Measurements from ENCODE around the gene S1PR3. TPM values are rescaled to one million over a fixed set of nuclear protein-coding genes. Genes with fewer than 3 reads are reported as not detected.

Gene S1PR3
- polyA plus RNA-seq, 2 of the 4 experiments (the other 2 are of a cell fraction), result 26.4 to 33.7 TPM

DNA sequence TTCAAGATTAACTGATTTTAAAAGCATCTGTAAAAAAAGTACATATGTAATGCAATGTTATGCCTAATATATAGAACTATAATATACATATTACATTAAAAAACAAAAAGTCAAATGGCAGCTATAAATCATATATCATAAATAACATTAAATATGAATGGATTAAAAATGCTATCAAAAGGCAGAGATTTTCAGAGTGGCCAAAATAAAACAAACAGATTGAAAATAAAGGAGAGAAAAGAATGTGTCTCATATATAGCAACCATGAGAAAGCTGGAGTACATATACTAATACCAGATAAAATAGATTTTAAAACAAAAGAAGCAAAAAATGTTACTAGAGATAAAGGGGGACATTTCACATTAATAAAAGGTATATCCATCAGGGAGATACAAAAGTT, 38.5 kb downstream of the S1PR3 start (continued):
- TF ChIP-seq SREBF2 (IDR thresholded peaks at IDR 0.05) (no peak), ZNF302 (CRISPR knock-in tag; IDR thresholded peaks at IDR 0.05) (no peak), ESRRA (IDR thresholded peaks at IDR 0.05; ENCODE audit: borderline replicate concordance, low read length) (no peak)
- TF ChIP-seq, protein P1, sequence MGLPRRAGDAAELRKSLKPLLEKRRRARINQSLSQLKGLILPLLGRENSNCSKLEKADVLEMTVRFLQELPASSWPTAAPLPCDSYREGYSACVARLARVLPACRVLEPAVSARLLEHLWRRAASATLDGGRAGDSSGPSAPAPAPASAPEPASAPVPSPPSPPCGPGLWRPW (IDR thresholded peaks at IDR 0.05), result no peak

GRCh38 chr9:89032173-89032572, 40.9 kb downstream of the S1PR3 start:
- ChIA-PET CTCF (interaction anchor here (1.4 to 1.5 kb wide), 2 partner anchors 10 to 31 kb away, joined by 3 to 5 read pairs; no protein-coding TSS in a partner anchor), POLR2A (no interaction called here)
- ATAC-seq (no peak), FAIRE-seq (no peak), DNase-seq (ENCODE audit: low read depth in 1 of 2, low spot score in 1 of 2) (no peak)
- no peak overlapping the region for H3K27ac ChIP-seq
- H3K4me2 ChIP-seq, result no peak overlapping the region
- no peak overlapping the region for H3K4me3 ChIP-seq
- TF ChIP-seq CBX2 (IDR thresholded peaks at IDR 0.05; ENCODE audit: borderline replicate concordance, low read depth) (no peak), JUNB (IDR thresholded peaks at IDR 0.05) (no peak), CHD2 (IDR thresholded peaks at IDR 0.05; ENCODE audit: low read length, partially characterized antibody) (no peak), RFX5 (IDR thresholded peaks at IDR 0.05) (no peak), TFCP2L1 (CRISPR knock-in tag; IDR thresholded peaks at IDR 0.05) (no peak), JUN (IDR thresholded peaks at IDR 0.05) (no peak), HDAC2 (IDR thresholded peaks at IDR 0.05) (no peak), ZC3H11A (IDR thresholded peaks at IDR 0.05) (no peak), POLR2A (IDR thresholded peaks at IDR 0.05; ENCODE audit: low read length) (no peak), RCOR1 (IDR thresholded peaks at IDR 0.05; ENCODE audit: low read depth, low read length) (no peak), MAZ (IDR thresholded peaks at IDR 0.05; ENCODE audit: borderline replicate concordance, low read depth, low read length) (no peak), ZSCAN20 (CRISPR knock-in tag; IDR thresholded peaks at IDR 0.05) (no peak), CHD4 (IDR thresholded peaks at IDR 0.05; ENCODE audit: borderline replicate concordance) (no peak), HOXB13 (CRISPR knock-in tag; IDR thresholded peaks at IDR 0.05; ENCODE audit: low read depth) (no peak), NFE2L2 (conservative IDR thresholded peaks at IDR 0.05; ENCODE audit: low read length) (no peak), ESRRA (IDR thresholded peaks at IDR 0.05; ENCODE audit: borderline replicate concordance, low read length) (no peak), CEBPB (IDR thresholded peaks at IDR 0.05) (no peak), MYC (IDR thresholded peaks at IDR 0.05; ENCODE audit: borderline replicate concordance, low read length) (no peak), MAFK (IDR thresholded peaks at IDR 0.05; ENCODE audit: partially characterized antibody) (no peak)
- TF ChIP-seq, protein P1 (IDR thresholded peaks at IDR 0.05), result no peak
- peaks cover 29% of the 10 kb centered on the region for H3K9me3 ChIP-seq
- WGBS (ENCODE audit: missing lambda C conversion rate), result 28% methylated on average over 5 of the region's 5 CpGs
- H3K4me1 ChIP-seq, result no peaks in the 10 kb centered on the region

DNA sequence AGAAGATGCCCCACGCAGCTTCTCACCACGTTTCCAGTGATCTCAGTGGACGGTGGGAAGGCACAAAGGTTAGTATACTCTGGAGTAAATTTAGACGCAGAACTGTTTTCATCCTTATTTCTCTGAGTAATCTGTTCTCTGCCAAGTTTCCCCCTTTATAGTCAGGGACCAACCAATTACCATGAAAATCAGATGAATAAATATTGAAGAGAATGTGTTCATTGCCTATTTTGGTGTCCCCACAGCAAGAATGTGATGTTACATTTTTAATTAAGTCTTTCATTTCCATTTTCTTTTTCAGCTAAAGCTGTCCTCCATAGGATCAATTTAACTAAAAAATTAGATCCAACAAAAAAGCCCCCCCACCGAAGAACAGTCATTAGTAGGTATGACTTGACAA, 41.4 kb downstream of the S1PR3 start:
- H3K4me3 ChIP-seq, result no peak overlapping the region
- H3K9me3 ChIP-seq, result peaks cover 29% of the 10 kb centered on the region
- H3K27ac ChIP-seq, result no peak overlapping the region
- WGBS (ENCODE audit: missing lambda C conversion rate), result 27% methylated on average over 5 of the region's 5 CpGs
- ATAC-seq (no peak), FAIRE-seq (no peak), DNase-seq (ENCODE audit: low read depth in 1 of 2, low spot score in 1 of 2) (no peak)
- TF ChIP-seq KDM1A (IDR thresholded peaks at IDR 0.05; ENCODE audit: low read depth) (no peak), RAD21 (conservative IDR thresholded peaks at IDR 0.05 in 1 of 2, IDR thresholded peaks at IDR 0.05 in 1 of 2) (no peak), ATOH8 (CRISPR knock-in tag; IDR thresholded peaks at IDR 0.05; ENCODE audit: low read depth) (no peak), FOSL2 (IDR thresholded peaks at IDR 0.05) (no peak), FOSL2 (CRISPR knock-in tag; IDR thresholded peaks at IDR 0.05) (no peak), PHF8 (IDR thresholded peaks at IDR 0.05; ENCODE audit: borderline replicate concordance, low read depth) (no peak), HEYL (CRISPR knock-in tag; IDR thresholded peaks at IDR 0.05) (no peak), KDM5A (IDR thresholded peaks at IDR 0.05) (no peak), ESRRA (IDR thresholded peaks at IDR 0.05; ENCODE audit: borderline replicate concordance, low read length) (no peak), E2F6 (IDR thresholded peaks at IDR 0.05; ENCODE audit: borderline replicate concordance, low read depth) (no peak), HOXB13 (CRISPR knock-in tag; IDR thresholded peaks at IDR 0.05; ENCODE audit: low read depth) (no peak), RARB (CRISPR knock-in tag; IDR thresholded peaks at IDR 0.05) (no peak), HOXA7 (CRISPR knock-in tag; IDR thresholded peaks at IDR 0.05) (no peak)
- TF ChIP-seq, protein P2, sequence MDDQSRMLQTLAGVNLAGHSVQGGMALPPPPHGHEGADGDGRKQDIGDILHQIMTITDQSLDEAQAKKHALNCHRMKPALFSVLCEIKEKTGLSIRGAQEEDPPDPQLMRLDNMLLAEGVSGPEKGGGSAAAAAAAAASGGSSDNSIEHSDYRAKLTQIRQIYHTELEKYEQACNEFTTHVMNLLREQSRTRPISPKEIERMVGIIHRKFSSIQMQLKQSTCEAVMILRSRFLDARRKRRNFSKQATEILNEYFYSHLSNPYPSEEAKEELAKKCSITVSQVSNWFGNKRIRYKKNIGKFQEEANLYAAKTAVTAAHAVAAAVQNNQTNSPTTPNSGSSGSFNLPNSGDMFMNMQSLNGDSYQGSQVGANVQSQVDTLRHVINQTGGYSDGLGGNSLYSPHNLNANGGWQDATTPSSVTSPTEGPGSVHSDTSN (IDR thresholded peaks at IDR 0.05), result no peak
- TF ChIP-seq, protein P1 (IDR thresholded peaks at IDR 0.05), result no peak
- ChIA-PET CTCF (interaction anchor here (1.4 to 1.5 kb wide), 2 partner anchors 11 to 32 kb away, joined by 3 to 5 read pairs; no protein-coding TSS in a partner anchor), POLR2A (no interaction called here)
- no peaks in the 10 kb centered on the region for H3K4me1 ChIP-seq
- H3K4me2 ChIP-seq, result no peak overlapping the region

Data from A549 (cell line).